GM12878 (cell line): ENCODE data around the gene ELAVL4. TPM values are rescaled to one million over a fixed set of nuclear protein-coding genes. Genes with fewer than 3 reads are reported as not detected.

ENCODE experiments used
- ATAC-seq: fragments of 200-7000 bp; cut with Tn5 transposase; 3 replicates; pipeline ENCODE4 v1.9.1; 2020; ENCODE audit warnings: mild to moderate bottlenecking, moderate library complexity
- BruUV-seq: library from RNA; stranded (reverse); fragments of 400-500 nt; replicated peaks from 2 replicates; lab custom pipeline; 2021; lab: Mats Ljungman, UMichigan
- CTCF ChIA-PET: fragments of 300-600 bp; sonication (Branson Sonifier 250); formaldehyde crosslinking; extraction: SDS; loops from one replicate; lab custom pipeline; 2021; ENCODE audit warnings: inconsistent platforms; lab: Yijun Ruan, JAX
- POLR2A ChIA-PET: fragments of 350-600 bp; formaldehyde crosslinking; extraction: SDS; loops from one replicate; lab custom pipeline; 2021; ENCODE audit warnings: inconsistent platforms; lab: Charles Lee
- RAD21 ChIA-PET: fragments of 300-600 bp; sonication (Branson Sonifier 250); formaldehyde crosslinking; loops from one replicate; lab custom pipeline; 2023; ENCODE audit warnings: antibody characterized with exemption; ENCODE audit not compliant: unreplicated experiment; lab: Charles Lee
- SMC1A ChIA-PET: fragments of 300-600 bp; sonication (Branson Sonifier 250); formaldehyde crosslinking; loops from one replicate; lab custom pipeline; 2023; ENCODE audit not compliant: unreplicated experiment, uncharacterized antibody; lab: Charles Lee
- DNase-seq: peaks from one replicate; pipeline ENCODE4 v3.0.0-alpha.2; 2011; ENCODE audit warnings: low read depth, low spot score
- FAIRE-seq: peaks from 3 replicates; lab custom pipeline; 2011; peaks lifted over from hg19 to GRCh38; lab: Jason Lieb, UNC
- H2AFZ ChIP-seq: 2 replicates; pipeline ENCODE4 v1.6.0; 2011; ENCODE audit warnings: low read depth, low read length, control low read depth; ENCODE audit not compliant: control insufficient read depth
- H3K27ac ChIP-seq: 2 replicates; pipeline ENCODE4 v1.5.1; 2011; ENCODE audit warnings: control low read depth; ENCODE audit not compliant: control insufficient read depth, insufficient read depth
- H3K27me3 ChIP-seq, 2 experiments: replicated peaks in 1 of 2; 2 replicates each; pipeline versions ENCODE4 v1.6.0 to v1.6.1; 2011; ENCODE audit warnings: low read length in 1 of 2; ENCODE audit not compliant: control insufficient read depth in 2 of 2, insufficient read depth in 2 of 2
- H3K36me3 ChIP-seq, 2 experiments: 2 replicates each; pipeline ENCODE4 v1.5.1; 2011; ENCODE audit warnings: low read length in 1 of 2; ENCODE audit not compliant: control insufficient read depth in 2 of 2, insufficient read depth in 2 of 2
- H3K4me1 ChIP-seq: 2 replicates; pipeline ENCODE4 v1.6.1; 2011; ENCODE audit warnings: mild to moderate bottlenecking, low read length, moderate library complexity, mixed read lengths; ENCODE audit not compliant: control insufficient read depth, insufficient read depth
- H3K4me2 ChIP-seq: 2 replicates; pipeline ENCODE4 v1.6.0; 2011; ENCODE audit warnings: control low read depth; ENCODE audit not compliant: control insufficient read depth, insufficient read depth
- H3K4me3 ChIP-seq: fragments of 200-600 bp; sonication (generic); 2 replicates; pipeline ENCODE4 v1.5.1; 2016
- H3K79me2 ChIP-seq: 2 replicates; pipeline ENCODE4 v1.6.0; 2011; ENCODE audit warnings: low read length; ENCODE audit not compliant: control insufficient read depth, insufficient read depth
- H3K9ac ChIP-seq: 2 replicates; pipeline ENCODE4 v1.8.0; 2011; ENCODE audit warnings: low read length, control low read depth, mixed read lengths; ENCODE audit not compliant: control insufficient read depth, insufficient read depth
- H3K9me3 ChIP-seq: replicated peaks from 3 replicates; pipeline ENCODE4 v1.5.1; 2011; ENCODE audit warnings: mild to moderate bottlenecking, low read length; ENCODE audit not compliant: control insufficient read depth, insufficient read depth
- H4K20me1 ChIP-seq: 2 replicates; pipeline ENCODE4 v1.6.0; 2011; ENCODE audit not compliant: control insufficient read depth, insufficient read depth
- CEBPZ ChIP-seq: fragments of 150-350 bp; IDR thresholded peaks from 2 replicates; pipeline ENCODE4 v1.6.1; 2016; ENCODE audit warnings: low read depth, low read length
- CUX1 ChIP-seq: IDR thresholded peaks from 2 replicates; pipeline ENCODE4 v1.6.1; 2012; ENCODE audit warnings: improper control_type of control experiment, low read depth, low read length; ENCODE audit not compliant: insufficient replicate concordance
- NR2F1 ChIP-seq: fragments of 450-650 bp; conservative IDR thresholded peaks from 2 replicates; pipeline ENCODE4 v1.6.1; 2017; ENCODE audit warnings: mild to moderate bottlenecking
- POU2F2 ChIP-seq: IDR thresholded peaks from 3 replicates; pipeline ENCODE4 v1.6.1; 2011; ENCODE audit warnings: low read depth, mild to moderate bottlenecking, low read length, borderline replicate concordance
- SMAD1 ChIP-seq: fragments of 450-650 bp; IDR thresholded peaks from 2 replicates; pipeline ENCODE4 v1.6.1; 2018; ENCODE audit warnings: mild to moderate bottlenecking, low read depth; ENCODE audit not compliant: partially characterized antibody
- TAF1 ChIP-seq: IDR thresholded peaks from 2 replicates; pipeline ENCODE4 v1.6.1; 2011; ENCODE audit warnings: mild to moderate bottlenecking, low read depth, low read length, borderline replicate concordance
- TARDBP ChIP-seq: IDR thresholded peaks from 2 replicates; pipeline ENCODE4 v1.6.1; 2016; ENCODE audit warnings: borderline replicate concordance
- ZNF217 ChIP-seq: fragments of 450-650 bp; IDR thresholded peaks from 2 replicates; pipeline ENCODE4 v1.6.1; 2017; ENCODE audit warnings: antibody characterized with exemption, mild to moderate bottlenecking
- ZSCAN29 ChIP-seq: fragments of 450-650 bp; IDR thresholded peaks from 2 replicates; pipeline ENCODE4 v1.6.1; 2017; ENCODE audit warnings: mild to moderate bottlenecking, moderate library complexity
- WGBS: methylation state at CpG from one replicate; pipeline ENCODE4 v1.1.6; 2016; ENCODE audit warnings: low lambda C conversion rate; ENCODE audit not compliant: insufficient replicate concordance, insufficient coverage; ENCODE audit errors: missing lambda C conversion rate; 5-methylcytosine and 5-hydroxymethylcytosine counted together
- in situ Hi-C: fragments of 300-500 bp; cut with MboI; formaldehyde crosslinking; loops from 9 replicates; pipeline ENCODE4 v1.14.3; 2018; ENCODE audit warnings: mixed read lengths
- intact Hi-C: fragments of 100-400 bp; cut with micrococcal nuclease; formaldehyde crosslinking; loops from one replicate; pipeline ENCODE4 v1.14.2; 2022; ENCODE audit not compliant: unreplicated experiment
- polyA plus RNA-seq, 11 experiments: library from polyadenylated mRNA; depleted of rRNA in 4 of 11; unstranded in 6 of 11; stranded (reverse) in 5 of 11; fragments of >200 nt; fragmentation: Nextera tagmentation in 4 of 11; fragmentation: Illumina TruSeq in 1 of 11; extraction: Ambion mirVana in 4 of 11; extraction: Trizol in 1 of 11; gene quantifications; 1 replicate in 1 of 11; 2 replicates in 10 of 11; pipeline versions ENCODE4 v1.2.1 to v1.2.3, GENCODE V29; 2011 to 2016; ENCODE audit warnings: inconsistent platforms in 2 of 11, missing spikeins in 2 of 11, low read depth in 1 of 11
- total RNA-seq, 4 experiments: library from RNA; depleted of rRNA in 3 of 4; stranded (reverse); fragments of >200 nt in 3 of 4; fragmentation: Illumina TruSeq in 1 of 4; extraction: Trizol in 1 of 4; gene quantifications; 2 replicates each; pipeline versions ENCODE4 v1.2.1 to v1.2.3, GENCODE V29; 2013 to 2021

The ELAVL4 gene
- total and polyA plus RNA-seq, 10 of the 15 experiments (the other 5 are each of a cell fraction or from before 2014, with no cell fraction given) = 0.10 to 0.53 (median 0.17) TPM; not detected in 6

DNA sequence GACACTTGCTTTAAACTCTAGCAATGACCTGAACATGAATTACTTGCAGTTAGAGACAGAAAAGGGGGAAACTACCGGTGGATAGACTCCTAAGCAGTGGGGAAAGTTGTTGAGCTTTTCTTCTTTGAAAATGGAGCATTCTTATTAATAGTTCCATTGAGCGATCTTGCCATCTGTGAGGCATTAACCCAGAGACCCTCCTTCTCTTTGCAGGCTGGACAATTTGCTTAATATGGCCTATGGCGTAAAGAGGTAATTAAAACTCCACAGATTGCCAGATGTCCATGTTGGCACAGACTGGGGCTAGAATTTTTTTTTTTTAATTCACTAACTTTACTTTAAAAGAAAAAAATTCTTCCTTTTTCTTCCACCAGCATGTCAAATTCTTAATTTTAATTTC is 88.5 kb downstream of the ELAVL4 start:
- WGBS = 18% methylated on average over 3 of the region's 3 CpGs
- CTCF ChIA-PET = no interaction called here
- FAIRE-seq (no peak), DNase-seq (no peak), ATAC-seq (no peak)
- peaks cover 0 to 2% of the 10 kb centered on the region in 2 experiments; a peak in 1 of 4 replicates for H3K27me3 ChIP-seq
- no peaks in the 10 kb centered on the region for H3K79me2 ChIP-seq
- H3K9ac ChIP-seq = no peak overlapping the region
- no peak overlapping the region for H3K4me3 ChIP-seq
- no peaks in the 10 kb centered on the region for H3K36me3 ChIP-seq
- no peak overlapping the region for H2AFZ ChIP-seq
- BruUV-seq = no TSS peak
- intact Hi-C loops (no loop called here), in situ Hi-C loops (no loop called here)
- H4K20me1 ChIP-seq = no peaks in the 10 kb centered on the region
- no peak for TF ChIP-seq TARDBP
- TF ChIP-seq ZNF217 = no peak
- TF ChIP-seq POU2F2 = no peak
- no peak overlapping the region for H3K4me2 ChIP-seq
- RAD21 ChIA-PET = no interaction called here
- H3K4me1 ChIP-seq = no peaks in the 10 kb centered on the region
- H3K9me3 ChIP-seq = no peaks in the 10 kb centered on the region
- H3K27ac ChIP-seq = no peak overlapping the region
- SMC1A ChIA-PET = no interaction called here
- POLR2A ChIA-PET = no interaction called here

GRCh38 chr1:50208315-50208714 is 99.6 kb downstream of the ELAVL4 start:
- ChIA-PET RAD21 (no interaction called here), SMC1A (no interaction called here), CTCF (no interaction called here), POLR2A (no interaction called here)
- FAIRE-seq (no peak), DNase-seq (no peak), ATAC-seq (no peak)
- H3K9me3 ChIP-seq = no peaks in the 10 kb centered on the region
- H3K79me2 ChIP-seq = no peaks in the 10 kb centered on the region
- BruUV-seq = no TSS peak
- no peaks in the 10 kb centered on the region for H4K20me1 ChIP-seq
- 0% methylated on average over 2 of the region's 2 CpGs for WGBS
- no peaks in the 10 kb centered on the region for H3K4me1 ChIP-seq
- TF ChIP-seq TAF1 = no peak
- TF ChIP-seq CEBPZ = no peak
- TF ChIP-seq ZSCAN29 = no peak
- TF ChIP-seq CUX1 = no peak
- TF ChIP-seq NR2F1 = no peak
- no peak for TF ChIP-seq SMAD1
- no peak overlapping the region for H3K4me3 ChIP-seq
- no peak overlapping the region for H3K4me2 ChIP-seq
- no peak overlapping the region for H2AFZ ChIP-seq
- H3K27ac ChIP-seq = no peak overlapping the region
- H3K36me3 ChIP-seq = no peaks in the 10 kb centered on the region
- no peaks in the 10 kb centered on the region for H3K27me3 ChIP-seq
- no peak overlapping the region for H3K9ac ChIP-seq
- in situ Hi-C loops = no loop called here
- intact Hi-C loops = no loop called here
